WTC11 (cell line): ENCODE results near the gene TMEM119. TPM values are rescaled to one million over a fixed set of nuclear protein-coding genes. Genes with fewer than 3 reads are reported as not detected.

Experiments used
- ATAC-seq: fragments of 200-7000 bp; cut with Tn5 transposase; 2 replicates; pipeline ENCODE4 v1.10.0; 2021; ENCODE audit warnings: mild to moderate bottlenecking, moderate library complexity
- CTCF ChIA-PET: fragments of 300-600 bp; sonication (Branson Sonifier 250); formaldehyde crosslinking; loops from one replicate; lab custom pipeline; 2021; ENCODE audit warnings: antibody characterized with exemption; lab: Charles Lee
- POLR2A ChIA-PET: fragments of 350-600 bp; sonication (Branson Sonifier 250); formaldehyde crosslinking; loops from one replicate; lab custom pipeline; 2021; ENCODE audit warnings: antibody characterized with exemption; lab: Charles Lee
- DNase-seq: peaks from one replicate; pipeline ENCODE4 v3.0.0; 2021; ENCODE audit warnings: low spot score
- H3K27ac Mint-ChIP-seq: 2 replicates; pipeline ENCODE4 v1.8.0; 2021; ENCODE audit warnings: mixed read lengths
- H3K27me3 Mint-ChIP-seq: 2 replicates; pipeline ENCODE4 v1.8.0; 2021; ENCODE audit warnings: low read depth, mild to moderate bottlenecking, moderate library complexity, mixed read lengths
- H3K36me3 Mint-ChIP-seq: 2 replicates; pipeline ENCODE4 v1.8.0; 2021; ENCODE audit warnings: mixed read lengths
- H3K4me1 Mint-ChIP-seq: 2 replicates; pipeline ENCODE4 v1.8.0; 2022; ENCODE audit warnings: mixed read lengths
- H3K4me3 Mint-ChIP-seq: 2 replicates; pipeline ENCODE4 v1.8.0; 2021; ENCODE audit warnings: mild to moderate bottlenecking, moderate library complexity, mixed read lengths
- H3K9me3 Mint-ChIP-seq: 2 replicates; pipeline ENCODE4 v1.8.0; 2021; ENCODE audit warnings: mixed read lengths
- ARID4B ChIP-seq: sonication (generic); formaldehyde crosslinking; IDR thresholded peaks from 2 replicates; pipeline ENCODE4 v1.8.0; 2023; ENCODE audit warnings: missing genetic modification reagents, mild to moderate bottlenecking, borderline replicate concordance
- CBFB ChIP-seq: sonication (generic); formaldehyde crosslinking; IDR thresholded peaks from 2 replicates; pipeline ENCODE4 v1.8.1; 2022; ENCODE audit warnings: mild to moderate bottlenecking, low read depth, missing genetic modification reagents
- MXD4 ChIP-seq: fragments of 250-450 bp; sonication (Bioruptor Pico); IDR thresholded peaks from 2 replicates; pipeline ENCODE4 v1.8.0; 2021; ENCODE audit warnings: mild to moderate bottlenecking, moderate library complexity, borderline replicate concordance
- NR1H2 ChIP-seq: sonication (generic); formaldehyde crosslinking; IDR thresholded peaks from 2 replicates; pipeline ENCODE4 v1.9.0; 2021; ENCODE audit warnings: mild to moderate bottlenecking, moderate library complexity, missing genetic modification reagents
- NR3C1 ChIP-seq: sonication (generic); formaldehyde crosslinking; conservative IDR thresholded peaks from 2 replicates; pipeline ENCODE4 v1.8.1; 2023; ENCODE audit warnings: low read depth, mild to moderate bottlenecking, missing genetic modification reagents
- OVOL2 ChIP-seq: fragments of 250-450 bp; sonication (Bioruptor Pico); IDR thresholded peaks from 2 replicates; pipeline ENCODE4 v1.9.0; 2021; ENCODE audit warnings: mild to moderate bottlenecking, borderline replicate concordance
- RORB ChIP-seq: fragments of 250-450 bp; sonication (Bioruptor Pico); IDR thresholded peaks from 2 replicates; pipeline ENCODE4 v1.9.0; 2021; ENCODE audit warnings: mild to moderate bottlenecking
- ZNF396 ChIP-seq: fragments of 250-450 bp; sonication (Bioruptor Pico); IDR thresholded peaks from 2 replicates; pipeline ENCODE4 v1.8.0; 2021; ENCODE audit warnings: mild to moderate bottlenecking, moderate library complexity, borderline replicate concordance
- ZNF532 ChIP-seq: fragments of 250-450 bp; sonication (Bioruptor Pico); IDR thresholded peaks from 2 replicates; pipeline ENCODE4 v1.9.0; 2021; ENCODE audit warnings: mild to moderate bottlenecking, borderline replicate concordance
- ZNF671 ChIP-seq: fragments of 250-450 bp; sonication (Bioruptor Pico); IDR thresholded peaks from 2 replicates; pipeline ENCODE4 v1.8.0; 2021; ENCODE audit warnings: mild to moderate bottlenecking
- total RNA-seq: library from RNA; stranded (reverse); gene quantifications from 3 replicates; pipeline ENCODE4 v1.2.3, GENCODE V29; 2021
- TF ChIP-seq, protein P1 (sequence below): sonication (generic); formaldehyde crosslinking; IDR thresholded peaks from 2 replicates; pipeline ENCODE4 v1.8.1; 2023; ENCODE audit warnings: mild to moderate bottlenecking, missing genetic modification reagents
- TF ChIP-seq, protein P2 (sequence below): sonication (generic); formaldehyde crosslinking; IDR thresholded peaks from 2 replicates; pipeline ENCODE4 v1.8.1; 2022; ENCODE audit warnings: mild to moderate bottlenecking, moderate library complexity, missing genetic modification reagents
- TF ChIP-seq, protein P3 (sequence below): sonication (generic); formaldehyde crosslinking; IDR thresholded peaks from 2 replicates; pipeline ENCODE4 v1.8.1; 2022; ENCODE audit warnings: missing genetic modification reagents, borderline replicate concordance

TMEM119 gene
- total RNA-seq, 1 experiment from 2014 or later: 0.20 TPM

DNA sequence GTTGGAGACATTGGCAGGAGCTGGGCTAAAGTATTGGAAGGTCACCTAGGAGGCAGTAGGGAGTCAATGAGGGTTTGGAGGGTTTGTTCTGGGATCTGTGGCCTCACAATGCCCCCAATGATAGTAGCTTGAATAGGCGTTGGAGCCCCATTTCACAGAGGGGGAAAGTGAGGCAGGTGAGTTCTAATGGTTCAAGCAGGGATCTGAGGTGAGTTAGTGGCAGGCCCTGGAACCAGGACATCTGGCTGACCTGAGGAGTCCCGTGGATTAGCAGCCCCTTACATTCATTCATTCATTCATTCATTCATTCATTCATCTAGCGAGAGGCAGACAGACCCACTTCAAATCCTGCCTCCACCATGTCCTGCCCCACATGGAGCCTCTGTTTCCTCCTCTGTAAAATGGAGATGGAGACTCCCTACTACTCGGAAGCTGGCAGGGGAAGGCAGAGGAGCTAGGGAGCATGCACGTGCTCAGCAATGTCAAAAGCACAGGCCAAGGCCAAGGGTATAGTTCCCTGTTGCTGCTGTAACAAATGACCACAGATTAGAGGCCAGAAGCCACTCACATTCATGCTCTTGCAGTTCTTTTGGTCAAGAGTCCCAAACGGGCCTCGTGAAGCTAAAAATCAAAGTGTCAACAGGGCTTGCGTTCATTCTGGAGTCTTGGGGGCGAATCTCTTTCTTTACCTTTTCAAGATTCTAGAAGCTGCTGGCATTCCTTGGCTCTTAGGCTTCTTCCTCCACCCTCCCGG, 2.2 kb upstream of the TMEM119 start:
- Mint-ChIP-seq H3K36me3 (no peaks in the 10 kb centered on the region), H3K4me3 (no peak overlapping the region), H3K27me3 (no peaks in the 10 kb centered on the region), H3K27ac (no peak overlapping the region), H3K4me1 (peaks cover 13% of the 10 kb centered on the region), H3K9me3 (no peaks in the 10 kb centered on the region)
- no peak for TF ChIP-seq CBFB (CRISPR knock-in tag)
- TF ChIP-seq ZNF532 (CRISPR knock-in tag): no peak
- TF ChIP-seq, protein P1, sequence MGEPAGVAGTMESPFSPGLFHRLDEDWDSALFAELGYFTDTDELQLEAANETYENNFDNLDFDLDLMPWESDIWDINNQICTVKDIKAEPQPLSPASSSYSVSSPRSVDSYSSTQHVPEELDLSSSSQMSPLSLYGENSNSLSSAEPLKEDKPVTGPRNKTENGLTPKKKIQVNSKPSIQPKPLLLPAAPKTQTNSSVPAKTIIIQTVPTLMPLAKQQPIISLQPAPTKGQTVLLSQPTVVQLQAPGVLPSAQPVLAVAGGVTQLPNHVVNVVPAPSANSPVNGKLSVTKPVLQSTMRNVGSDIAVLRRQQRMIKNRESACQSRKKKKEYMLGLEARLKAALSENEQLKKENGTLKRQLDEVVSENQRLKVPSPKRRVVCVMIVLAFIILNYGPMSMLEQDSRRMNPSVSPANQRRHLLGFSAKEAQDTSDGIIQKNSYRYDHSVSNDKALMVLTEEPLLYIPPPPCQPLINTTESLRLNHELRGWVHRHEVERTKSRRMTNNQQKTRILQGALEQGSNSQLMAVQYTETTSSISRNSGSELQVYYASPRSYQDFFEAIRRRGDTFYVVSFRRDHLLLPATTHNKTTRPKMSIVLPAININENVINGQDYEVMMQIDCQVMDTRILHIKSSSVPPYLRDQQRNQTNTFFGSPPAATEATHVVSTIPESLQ (CRISPR knock-in tag): no peak
- TF ChIP-seq ZNF396 (CRISPR knock-in tag): no peak
- no peak for TF ChIP-seq NR3C1 (CRISPR knock-in tag)
- no peak for TF ChIP-seq MXD4 (CRISPR knock-in tag)
- no peak for TF ChIP-seq RORB
- TF ChIP-seq, protein P2, sequence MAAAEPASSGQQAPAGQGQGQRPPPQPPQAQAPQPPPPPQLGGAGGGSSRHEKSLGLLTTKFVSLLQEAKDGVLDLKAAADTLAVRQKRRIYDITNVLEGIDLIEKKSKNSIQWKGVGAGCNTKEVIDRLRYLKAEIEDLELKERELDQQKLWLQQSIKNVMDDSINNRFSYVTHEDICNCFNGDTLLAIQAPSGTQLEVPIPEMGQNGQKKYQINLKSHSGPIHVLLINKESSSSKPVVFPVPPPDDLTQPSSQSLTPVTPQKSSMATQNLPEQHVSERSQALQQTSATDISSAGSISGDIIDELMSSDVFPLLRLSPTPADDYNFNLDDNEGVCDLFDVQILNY (CRISPR knock-in tag): no peak
- no peak for TF ChIP-seq OVOL2
- TF ChIP-seq, protein P3, sequence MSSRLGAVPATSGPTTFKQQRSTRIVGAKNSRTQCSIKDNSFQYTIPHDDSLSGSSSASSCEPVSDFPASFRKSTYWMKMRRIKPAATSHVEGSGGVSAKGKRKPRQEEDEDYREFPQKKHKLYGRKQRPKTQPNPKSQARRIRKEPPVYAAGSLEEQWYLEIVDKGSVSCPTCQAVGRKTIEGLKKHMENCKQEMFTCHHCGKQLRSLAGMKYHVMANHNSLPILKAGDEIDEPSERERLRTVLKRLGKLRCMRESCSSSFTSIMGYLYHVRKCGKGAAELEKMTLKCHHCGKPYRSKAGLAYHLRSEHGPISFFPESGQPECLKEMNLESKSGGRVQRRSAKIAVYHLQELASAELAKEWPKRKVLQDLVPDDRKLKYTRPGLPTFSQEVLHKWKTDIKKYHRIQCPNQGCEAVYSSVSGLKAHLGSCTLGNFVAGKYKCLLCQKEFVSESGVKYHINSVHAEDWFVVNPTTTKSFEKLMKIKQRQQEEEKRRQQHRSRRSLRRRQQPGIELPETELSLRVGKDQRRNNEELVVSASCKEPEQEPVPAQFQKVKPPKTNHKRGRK (CRISPR knock-in tag): no peak
- TF ChIP-seq ZNF671 (CRISPR knock-in tag): no peak
- TF ChIP-seq NR1H2 (CRISPR knock-in tag): no peak
- no peak for TF ChIP-seq ARID4B (CRISPR knock-in tag)
- DNase-seq: no peak
- POLR2A ChIA-PET: interaction anchor here (1.1 to 1.2 kb wide), 2 partner anchors 11 to 38 kb away, joined by 3 to 4 read pairs; partner anchors contain the start of gene ISCU
- CTCF ChIA-PET: interaction anchor here (1.0 to 2.4 kb wide), 4 partner anchors 13 to 39 kb away, joined by 3 to 9 read pairs (median 6); partner anchors contain the start of gene ISCU
- peak; percentile 25; the same call in 1 of the 2 replicates for ATAC-seq
